ENCODE results near the gene MRC2. TPM values are rescaled to one million over a fixed set of nuclear protein-coding genes. Genes with fewer than 3 reads are reported as not detected.
"Not testable (repeated sequence)": the region's sequence is repeated elsewhere in the genome, so short reads cannot be mapped to it uniquely, and the experiment has no call there.

Gene MRC2
- polyA plus RNA-seq, 1 of the 3 experiments (the other 2 are of a cell fraction) = 213 TPM

- H3K4me3 ChIP-seq (ENCODE audit: low read depth in 2 of 2, low read length in 1 of 2); H3K27ac ChIP-seq (ENCODE audit: low read depth in 2 of 2, low read length in 1 of 2); H3K9me3 ChIP-seq; H3K9ac ChIP-seq; H2AFZ ChIP-seq (ENCODE audit: low read depth); H3K9me2 ChIP-seq; DNase-seq; H3K4me1 ChIP-seq (ENCODE audit: control insufficient read depth in 1 of 2, insufficient read depth in 2 of 2, low read depth in 1 of 2, low read length in 1 of 2); H3K27me3 ChIP-seq (ENCODE audit: insufficient read depth); H3K4me2 ChIP-seq; POLR2A ChIA-PET; H4K20me1 ChIP-seq (ENCODE audit: insufficient read depth): not testable (repeated sequence)
- 86% methylated on average over 11 of the region's 11 CpGs for WGBS (ENCODE audit: low lambda C conversion rate)
- CTCF ChIA-PET = interaction anchor here (0.8 to 2.7 kb wide), 3 partner anchors 15 to 81 kb away, joined by 3 to 6 read pairs (median 5); no protein-coding TSS in a partner anchor
- Histone ChIP-seq H3K36me3 (replicated peaks in 1 of 2; ENCODE audit: control insufficient read depth in 1 of 2, insufficient read depth in 2 of 2, low read length in 1 of 2) (peaks cover 31 to 62% of the 10 kb centered on the region in 2 experiments), H3K79me2 (ENCODE audit: insufficient read depth) (peaks cover 24% of the 10 kb centered on the region; the same call in 1 of the 2 replicates), H3F3A (replicated peaks; ENCODE audit: insufficient read depth) (peaks cover 20% of the 10 kb centered on the region)
Measured at GRCh38 chr17:62591822-62592221, 35.6 kb upstream of the MRC2 start.

- Histone ChIP-seq H3K9ac (no peak overlapping the region), H2AFZ (ENCODE audit: low read depth) (no peak overlapping the region), H3K4me3 (ENCODE audit: low read depth in 2 of 2, low read length in 1 of 2) (no peak overlapping the region), H3K4me1 (ENCODE audit: control insufficient read depth in 1 of 2, insufficient read depth in 2 of 2, low read depth in 1 of 2, low read length in 1 of 2) (no peaks in the 10 kb centered on the region; a peak in 2 of 4 replicates), H3K4me2 (no peak overlapping the region), H3K79me2 (ENCODE audit: insufficient read depth) (peaks cover 25% of the 10 kb centered on the region), H3K9me2 (no peaks in the 10 kb centered on the region), H3F3A (replicated peaks; ENCODE audit: insufficient read depth) (peaks cover 20% of the 10 kb centered on the region), H3K9me3 (0 out of 2 replicates have a peak, but pooled peaks cover 3% of the 10 kb centered on the region), H3K36me3 (replicated peaks in 1 of 2; ENCODE audit: control insufficient read depth in 1 of 2, insufficient read depth in 2 of 2, low read length in 1 of 2) (peaks cover 31 to 62% of the 10 kb centered on the region in 2 experiments), H3K27ac (ENCODE audit: low read depth in 2 of 2, low read length in 1 of 2) (no peak overlapping the region), H4K20me1 (ENCODE audit: insufficient read depth) (no peaks in the 10 kb centered on the region), H3K27me3 (ENCODE audit: insufficient read depth) (no peaks in the 10 kb centered on the region)
- DNase-seq = no peak
- peak; percentile 41 for TF ChIP-seq RAD21 (IDR thresholded peaks at IDR 0.05; ENCODE audit: low read length)
- no peak for TF ChIP-seq GABPA (IDR thresholded peaks at IDR 0.05; ENCODE audit: low read depth)
- TF ChIP-seq CTCF (IDR thresholded peaks at IDR 0.05) = peak; percentile 60
- TF ChIP-seq NFIC (IDR thresholded peaks at IDR 0.05; ENCODE audit: borderline replicate concordance) = no peak
- no peak for TF ChIP-seq EZH2phosphoT487 (IDR thresholded peaks at IDR 0.05; ENCODE audit: borderline replicate concordance, low read depth)
- TF ChIP-seq TEAD4 (IDR thresholded peaks at IDR 0.05; ENCODE audit: borderline replicate concordance, insufficient read depth) = no peak
- WGBS (ENCODE audit: low lambda C conversion rate) = 90% methylated on average over 9 of the region's 9 CpGs
- CTCF ChIA-PET = interaction anchor here (0.6 to 2.7 kb wide), 11 partner anchors 11 to 171 kb away, joined by 3 to 6 read pairs (median 3); no protein-coding TSS in a partner anchor
- POLR2A ChIA-PET = no interaction called here
Measured at GRCh38 chr17:62592341-62593099, 35.0 kb upstream of the MRC2 start.

GRCh38 chr17:62595484-62595883 lies 32.0 kb upstream of the MRC2 start:
- CTCF ChIA-PET = interaction anchor here (0.9 to 1.5 kb wide), 2 partner anchors 16 to 43 kb away, joined by 3 read pairs; no protein-coding TSS in a partner anchor
- no peak for DNase-seq
- Histone ChIP-seq H3K4me3 (ENCODE audit: low read depth in 2 of 2, low read length in 1 of 2) (no peak overlapping the region), H3K79me2 (ENCODE audit: insufficient read depth) (peaks cover 23% of the 10 kb centered on the region), H3K36me3 (replicated peaks in 1 of 2; ENCODE audit: control insufficient read depth in 1 of 2, insufficient read depth in 2 of 2, low read length in 1 of 2) (peaks cover 39 to 65% of the 10 kb centered on the region in 2 experiments), H3K27me3 (ENCODE audit: insufficient read depth) (no peaks in the 10 kb centered on the region), H2AFZ (ENCODE audit: low read depth) (no peak overlapping the region), H3F3A (replicated peaks; ENCODE audit: insufficient read depth) (peaks cover 15% of the 10 kb centered on the region), H3K4me1 (ENCODE audit: control insufficient read depth in 1 of 2, insufficient read depth in 2 of 2, low read depth in 1 of 2, low read length in 1 of 2) (no peaks in the 10 kb centered on the region; a peak in 1 of 4 replicates), H3K9me3 (0 out of 2 replicates have a peak, but pooled peaks cover 3% of the 10 kb centered on the region), H3K9me2 (no peaks in the 10 kb centered on the region), H4K20me1 (ENCODE audit: insufficient read depth) (no peaks in the 10 kb centered on the region), H3K4me2 (no peak overlapping the region), H3K27ac (ENCODE audit: low read depth in 2 of 2, low read length in 1 of 2) (no peak overlapping the region), H3K9ac (no peak overlapping the region)
- TF ChIP-seq TCF12 (IDR thresholded peaks at IDR 0.05) = no peak
- no peak for TF ChIP-seq FOSL2 (IDR thresholded peaks at IDR 0.05; ENCODE audit: borderline replicate concordance, low read depth)
- TF ChIP-seq FOXM1 (IDR thresholded peaks at IDR 0.05; ENCODE audit: low read depth) = no peak
- no peak for TF ChIP-seq SIN3A (IDR thresholded peaks at IDR 0.05; ENCODE audit: borderline replicate concordance, low read depth, low read length)
- TF ChIP-seq NRF1 (IDR thresholded peaks at IDR 0.05; ENCODE audit: low read depth, low read length) = no peak
- no peak for TF ChIP-seq FOXJ3 (CRISPR knock-in tag; IDR thresholded peaks at IDR 0.05)
- POLR2A ChIA-PET = no interaction called here
- WGBS (ENCODE audit: low lambda C conversion rate) = 95% methylated on average over 5 of the region's 5 CpGs

All from SK-N-SH (cell line).